Left ventricle myocardium inferior (tissue), 1 donor: ENCODE results near the gene IFT74. TPM values are rescaled to one million over a fixed set of nuclear protein-coding genes. Genes with fewer than 3 reads are reported as not detected.

ENCODE experiments used
- DNase-seq: peaks from one replicate; pipeline ENCODE4 v3.0.0-alpha.2; 2020
- H3K27ac ChIP-seq: fragments of 200-600 bp; replicated peaks from 2 replicates; pipeline ENCODE4 v1.8.0; 2021
- H3K27me3 ChIP-seq: fragments of 200-600 bp; 2 replicates; pipeline ENCODE4 v1.8.0; 2021; ENCODE audit warnings: low read depth
- H3K36me3 ChIP-seq: fragments of 200-600 bp; 2 replicates; pipeline ENCODE4 v1.8.0; 2021
- H3K4me1 ChIP-seq: fragments of 200-600 bp; 2 replicates; pipeline ENCODE4 v1.8.0; 2021
- H3K4me3 ChIP-seq: fragments of 200-600 bp; 2 replicates; pipeline ENCODE4 v1.8.0; 2021; ENCODE audit warnings: mild to moderate bottlenecking, moderate library complexity
- H3K9me3 ChIP-seq: fragments of 200-600 bp; replicated peaks from 2 replicates; pipeline ENCODE4 v1.8.0; 2021
- CTCF ChIP-seq: fragments of 200-600 bp; IDR thresholded peaks from 2 replicates; pipeline ENCODE4 v1.8.0; 2021; ENCODE audit warnings: antibody characterized with exemption, mild to moderate bottlenecking, borderline replicate concordance
- intact Hi-C: fragments of 100-400 bp; cut with micrococcal nuclease; formaldehyde crosslinking; loops from one replicate; pipeline ENCODE4 v1.11.0; 2022
- long read RNA-seq: library from polyadenylated mRNA; unstranded; transcript quantifications from one replicate; pipeline ENCODE4 v2.0.0, GENCODE V29; 2021
- total RNA-seq: library from RNA; stranded (reverse); fragmentation: NEBNext Ultra II Directional; extraction: Animal tissue kit (Norgen Biotek cat#: 25700); gene quantifications from one replicate; pipeline ENCODE4 v1.2.1, GENCODE V29; 2021
- donor health status: DM: no; HTN: yes; CAD: no; lungs with severe emphysema.

IFT74 gene
- 10.1 TPM for total RNA-seq
- long read RNA-seq, transcript IFT74-201 (20 exons, 2,160 nt) = major isoform, 13 of 18 reads
- long read RNA-seq, partial matches to known transcripts = 1 of 18 reads
- long read RNA-seq, other reads (novel, unspliced or antisense) = 4 of 18 reads

GRCh38 chr9:26955921-26956859 lies at the start of gene IFT74:
Gene IFT74, plus strand, starts transcription at chr9:26956412. Its CDS starts 5,556 bp downstream, at chr9:26961968.
- Histone ChIP-seq H3K27ac (peak within 1 kb of the TSS; percentile 87), H3K4me3 (peak within 1 kb of the TSS; percentile 72), H3K27me3 (no peaks in the 10 kb centered on the region), H3K4me1 (peaks cover 26% of the 10 kb centered on the region), H3K36me3 (no peaks in the 10 kb centered on the region), H3K9me3 (no peaks in the 10 kb centered on the region)
- TF ChIP-seq CTCF = no peak
- intact Hi-C loops = no loop called here
- DNase-seq = peak; percentile 98

GRCh38 chr9:26913138-26913668 lies 43.0 kb upstream of the IFT74 start:
- no peak overlapping the region for H3K4me3 ChIP-seq
- H3K4me1 ChIP-seq = no peaks in the 10 kb centered on the region
- H3K9me3 ChIP-seq = no peaks in the 10 kb centered on the region
- no peaks in the 10 kb centered on the region for H3K27me3 ChIP-seq
- peaks cover 75% of the 10 kb centered on the region for H3K36me3 ChIP-seq
- no peak for TF ChIP-seq CTCF
- no peak overlapping the region for H3K27ac ChIP-seq
- no peak for DNase-seq
- intact Hi-C loops = no loop called here

GRCh38 chr9:26919698-26920097 lies 36.5 kb upstream of the IFT74 start:
- no peak for TF ChIP-seq CTCF
- DNase-seq = no peak
- peaks cover 8% of the 10 kb centered on the region for H3K4me1 ChIP-seq
- H3K9me3 ChIP-seq = no peaks in the 10 kb centered on the region
- no peak overlapping the region for H3K27ac ChIP-seq
- intact Hi-C loops = no loop called here
- peaks cover 99% of the 10 kb centered on the region for H3K36me3 ChIP-seq
- no peaks in the 10 kb centered on the region for H3K27me3 ChIP-seq
- no peak overlapping the region for H3K4me3 ChIP-seq

GRCh38 chr9:26925609-26926008 lies 30.6 kb upstream of the IFT74 start:
- Histone ChIP-seq H3K4me3 (no peak overlapping the region), H3K4me1 (no peaks in the 10 kb centered on the region), H3K9me3 (no peaks in the 10 kb centered on the region), H3K36me3 (peaks cover 77% of the 10 kb centered on the region), H3K27me3 (no peaks in the 10 kb centered on the region), H3K27ac (no peak overlapping the region)
- intact Hi-C loops = no loop called here
- DNase-seq = no peak
- no peak for TF ChIP-seq CTCF

- H3K36me3 ChIP-seq = peaks cover 66% of the 10 kb centered on the region
- no peak for DNase-seq
- H3K4me3 ChIP-seq = no peak overlapping the region
- intact Hi-C loops = no loop called here
- H3K9me3 ChIP-seq = no peaks in the 10 kb centered on the region
- H3K27me3 ChIP-seq = no peaks in the 10 kb centered on the region
- no peak for TF ChIP-seq CTCF
- no peaks in the 10 kb centered on the region for H3K4me1 ChIP-seq
- H3K27ac ChIP-seq = no peak overlapping the region
Measured at GRCh38 chr9:26928902-26929495, 27.2 kb upstream of the IFT74 start.
